NCI-H146 treated with DMSO at 0.1 percent for 48 hours (cell line): ENCODE results near the gene TUFT1.
A peak's percentile ranks its signal among the peaks of the same experiment; 100 is the strongest.
"Not testable (repeated sequence)": the region's sequence is repeated elsewhere in the genome, so short reads cannot be mapped to it uniquely, and the experiment has no call there.

ENCODE experiments used
- DNase-seq: peaks from one replicate; lab custom pipeline; 2025; ENCODE audit not compliant: unreplicated experiment; lab: John Stamatoyannopoulos, UW

TUFT1 gene

DNA sequence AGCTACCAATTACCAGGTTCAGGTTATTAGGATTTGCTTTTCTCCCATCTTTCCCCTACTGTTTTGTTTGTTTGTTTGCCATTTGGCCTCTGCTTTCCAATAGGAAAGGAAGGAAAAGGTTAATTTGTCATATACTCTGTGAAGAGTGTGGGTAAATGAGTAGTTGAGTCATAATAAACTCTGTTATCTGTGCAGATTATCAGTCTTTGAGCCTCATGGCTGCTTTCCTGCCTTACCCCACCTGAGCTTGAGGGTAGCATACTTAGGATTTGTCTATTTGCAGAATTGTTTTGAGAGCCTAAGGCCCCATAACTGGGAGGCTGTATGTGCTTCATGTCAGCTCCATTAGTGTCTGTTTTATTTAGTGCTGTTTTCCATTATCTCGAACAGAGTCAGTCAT is 38.8 kb downstream of the TUFT1 start:
- DNase-seq, result no peak

DNA sequence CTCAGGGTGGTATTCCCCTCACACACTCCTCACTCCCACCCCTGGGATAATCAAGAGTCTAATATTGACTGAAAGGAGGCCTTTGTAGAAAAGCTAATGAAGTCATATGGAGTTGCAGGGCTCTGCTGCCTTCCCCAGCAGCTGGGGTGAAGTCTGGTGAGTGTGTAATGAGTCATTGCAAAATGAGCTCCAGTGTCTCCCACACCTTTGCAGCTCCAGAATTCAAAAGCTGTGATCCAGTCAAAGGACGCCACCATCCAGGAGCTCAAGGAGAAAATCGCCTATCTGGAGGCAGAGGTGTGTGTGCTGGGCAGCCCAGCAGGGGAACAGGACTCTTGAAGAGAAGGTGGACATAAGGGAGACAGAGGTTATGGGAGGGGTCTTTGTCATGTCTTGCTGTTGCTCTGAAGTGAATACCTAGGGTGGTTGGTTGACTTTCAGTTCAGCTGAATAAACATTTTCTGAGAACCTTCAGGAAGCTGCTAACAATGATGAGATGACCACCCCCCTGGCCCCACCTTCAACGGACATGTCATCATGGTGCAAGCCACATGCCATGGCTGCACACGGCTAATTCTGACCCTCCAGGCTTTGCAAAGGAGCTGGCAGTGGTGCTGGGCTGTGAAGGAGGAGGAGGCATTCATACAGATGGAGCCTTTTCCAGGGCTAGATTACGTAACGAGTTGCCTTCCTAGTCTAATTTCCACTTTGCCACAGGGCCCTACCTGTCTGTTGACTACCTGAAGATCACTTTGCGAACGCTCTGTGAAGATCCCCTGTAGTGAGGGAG is 39.5 kb downstream of the TUFT1 start:
- no peak for DNase-seq

- DNase-seq, result no peak
Measured at GRCh38 chr1:151581451-151581850, 41.3 kb downstream of the TUFT1 start.

DNA sequence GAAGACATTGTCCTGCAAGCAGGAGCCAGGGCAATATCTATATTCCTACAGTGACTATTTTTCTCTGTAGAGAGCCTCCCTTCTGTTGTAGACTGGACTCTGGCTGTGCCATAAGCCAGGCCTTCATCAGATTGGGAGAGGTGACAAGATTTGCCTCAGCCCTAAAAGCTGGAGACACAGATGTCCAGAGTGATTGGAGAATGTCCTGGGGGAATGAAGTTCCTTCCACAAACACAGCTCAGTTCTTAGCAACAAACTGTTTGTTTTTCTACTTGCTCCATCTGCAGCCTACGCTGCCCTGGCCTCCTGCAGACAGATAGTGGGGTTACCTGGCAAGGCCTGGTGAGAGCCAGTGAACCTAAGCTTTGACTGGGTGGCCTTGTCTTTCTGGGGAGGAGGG is 41.8 kb downstream of the TUFT1 start:
- DNase-seq, result no peak

- no peak for DNase-seq
Measured at GRCh38 chr1:151583796-151584195, 43.7 kb downstream of the TUFT1 start.

DNA sequence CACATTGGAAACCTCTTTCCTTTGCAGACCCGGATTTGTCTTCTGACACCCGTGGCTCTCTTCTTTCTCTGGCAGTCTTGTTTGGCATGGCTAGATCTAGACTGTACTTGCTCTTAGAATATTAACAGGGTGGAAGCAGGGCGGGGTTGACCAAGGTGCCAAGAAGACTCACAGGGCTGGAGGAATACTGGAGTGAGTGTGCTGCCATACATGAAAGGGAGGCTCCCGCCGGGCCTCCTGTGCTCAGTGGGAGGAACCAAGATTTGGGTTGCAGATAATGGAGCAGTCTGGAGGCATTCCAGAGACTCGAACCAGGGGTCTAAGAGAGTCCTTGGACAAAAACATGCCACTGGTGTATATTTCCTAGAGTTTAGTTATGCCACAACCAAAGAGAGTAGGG is 44.2 kb downstream of the TUFT1 start:
- no peak for DNase-seq

DNA sequence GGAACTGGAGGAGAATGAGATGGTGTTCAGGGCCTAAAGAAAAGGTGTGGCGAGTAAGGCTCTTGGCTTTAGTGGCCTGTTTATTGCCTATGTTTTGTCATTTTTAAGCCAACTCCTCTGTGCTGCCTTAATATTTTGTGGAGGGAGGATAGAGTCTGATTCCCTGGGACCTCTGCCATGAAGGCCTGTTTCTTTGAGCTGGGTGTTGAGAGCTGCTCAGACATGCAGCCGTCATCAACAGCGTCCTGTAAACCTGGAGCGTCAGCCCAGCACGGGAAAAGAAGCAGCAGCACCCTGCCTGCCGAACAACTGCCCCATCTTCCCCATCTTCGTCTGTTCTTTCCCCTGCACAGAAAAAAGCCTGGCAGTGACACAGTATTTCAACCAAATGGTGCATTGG is 44.7 kb downstream of the TUFT1 start:
- no peak for DNase-seq

- DNase-seq, result no peak
Measured at GRCh38 chr1:151585622-151586021, 45.5 kb downstream of the TUFT1 start.

GRCh38 chr1:151590961-151591360 is 50.9 kb downstream of the TUFT1 start:
- DNase-seq, result no peak

DNA sequence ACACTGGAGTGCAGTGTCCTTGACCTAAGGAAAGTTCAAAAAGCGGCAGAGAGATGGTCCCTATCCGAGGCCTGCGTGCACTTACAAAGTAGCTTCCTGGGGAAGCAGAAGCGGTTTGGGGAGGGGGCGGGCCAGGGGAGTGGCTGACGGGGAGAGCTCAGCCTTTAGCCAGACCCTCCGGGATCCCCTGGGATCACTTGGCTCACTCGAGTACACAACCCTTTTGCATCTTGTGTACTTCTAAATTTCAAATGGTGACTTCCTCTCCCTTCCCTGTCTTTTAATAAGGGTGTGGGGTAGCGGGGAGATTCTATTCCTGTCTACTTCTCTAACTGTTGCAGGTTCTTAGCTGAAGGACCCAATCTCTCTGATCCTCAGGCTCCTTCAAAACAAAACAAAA is 53.6 kb downstream of the TUFT1 start:
- no peak for DNase-seq

DNA sequence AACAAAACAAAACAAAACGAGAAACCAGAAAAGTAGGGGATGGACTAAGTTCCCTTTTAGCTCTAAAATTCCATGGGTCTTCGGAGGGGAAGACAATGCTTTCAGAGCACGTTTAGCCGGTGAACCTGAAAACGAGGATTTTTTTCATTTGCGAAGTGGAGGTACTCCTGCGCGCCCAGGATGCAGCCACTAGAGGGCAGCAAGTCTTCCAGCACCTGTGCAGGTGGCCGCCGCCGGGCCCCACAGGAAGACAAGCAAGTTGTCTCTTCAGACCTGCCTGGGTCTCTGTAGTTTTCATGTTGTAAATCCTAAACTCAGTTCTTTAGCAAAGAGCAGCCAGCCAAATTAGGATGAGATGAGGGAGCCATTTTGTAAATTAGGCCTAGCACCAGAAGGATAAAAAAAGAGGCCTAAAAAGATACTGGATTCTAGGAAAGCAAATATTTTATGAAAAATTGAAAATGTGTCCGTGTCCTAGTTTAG is 54.1 kb downstream of the TUFT1 start:
- peak; percentile 63 for DNase-seq

GRCh38 chr1:151596166-151596953 is 56.3 kb downstream of the TUFT1 start:
- peak; percentile 14 for DNase-seq

GRCh38 chr1:151602550-151602949 is 62.4 kb downstream of the TUFT1 start:
- DNase-seq, result not testable (repeated sequence)

DNA sequence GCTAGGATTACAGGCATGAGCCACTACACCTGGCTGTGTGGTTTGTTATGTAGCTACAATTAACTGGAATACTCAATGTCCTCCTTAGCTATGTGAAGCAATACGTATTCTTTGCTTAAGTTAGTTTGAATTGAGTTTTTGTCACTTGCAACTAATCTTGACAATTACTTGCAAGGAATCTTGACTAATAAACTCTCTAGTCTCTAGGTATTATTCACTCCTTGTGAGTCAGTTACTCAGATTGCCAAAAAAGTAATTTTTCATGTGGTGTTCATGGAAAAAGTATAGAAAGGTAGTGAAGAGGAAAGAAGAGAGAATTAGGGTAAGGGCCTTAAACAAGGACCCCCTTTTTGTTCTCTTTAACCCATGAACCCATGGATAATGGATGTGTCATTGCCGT is 64.2 kb downstream of the TUFT1 start:
- no peak for DNase-seq

DNA sequence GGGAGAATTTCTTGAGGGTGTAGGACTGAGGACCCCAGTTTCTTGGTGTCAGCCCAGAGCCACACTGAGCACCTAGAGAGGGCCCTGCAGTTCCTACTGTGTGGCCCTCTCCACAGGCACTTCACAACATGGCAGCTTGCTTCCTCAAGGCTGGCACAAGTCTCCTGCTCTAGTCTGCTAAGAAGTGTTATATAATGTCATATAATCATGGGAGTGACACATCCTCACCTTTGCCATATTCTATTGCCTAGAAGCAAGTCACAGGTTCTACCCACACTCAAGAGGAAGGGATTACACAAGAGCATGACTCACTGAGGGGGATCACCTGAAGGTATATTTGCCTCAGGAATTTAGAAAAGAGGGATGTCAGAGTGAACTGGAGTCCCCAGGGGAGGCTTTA is 66.3 kb downstream of the TUFT1 start:
- DNase-seq, result no peak

DNA sequence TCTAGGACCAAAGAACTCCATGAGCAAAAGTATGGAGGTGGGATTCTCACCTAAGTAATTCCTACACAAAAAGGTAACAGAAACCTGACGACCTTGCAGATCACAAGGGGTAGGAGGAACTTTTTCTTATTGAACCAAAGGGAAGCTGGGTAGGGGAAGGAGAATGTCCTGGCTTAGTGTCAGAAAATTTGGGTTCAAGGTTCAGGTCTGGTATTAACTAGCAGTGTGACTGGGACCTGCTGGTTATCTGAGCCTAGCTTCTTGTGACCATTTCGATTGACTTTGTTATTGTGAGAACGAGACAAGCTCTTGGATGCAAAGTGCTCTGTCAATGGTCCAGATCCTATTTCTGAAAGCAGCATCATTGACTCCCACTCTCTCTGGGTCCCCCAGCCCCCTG is 66.7 kb downstream of the TUFT1 start:
- DNase-seq, result no peak

- DNase-seq, result no peak
Measured at GRCh38 chr1:151610142-151610541, 70.0 kb downstream of the TUFT1 start.

DNA sequence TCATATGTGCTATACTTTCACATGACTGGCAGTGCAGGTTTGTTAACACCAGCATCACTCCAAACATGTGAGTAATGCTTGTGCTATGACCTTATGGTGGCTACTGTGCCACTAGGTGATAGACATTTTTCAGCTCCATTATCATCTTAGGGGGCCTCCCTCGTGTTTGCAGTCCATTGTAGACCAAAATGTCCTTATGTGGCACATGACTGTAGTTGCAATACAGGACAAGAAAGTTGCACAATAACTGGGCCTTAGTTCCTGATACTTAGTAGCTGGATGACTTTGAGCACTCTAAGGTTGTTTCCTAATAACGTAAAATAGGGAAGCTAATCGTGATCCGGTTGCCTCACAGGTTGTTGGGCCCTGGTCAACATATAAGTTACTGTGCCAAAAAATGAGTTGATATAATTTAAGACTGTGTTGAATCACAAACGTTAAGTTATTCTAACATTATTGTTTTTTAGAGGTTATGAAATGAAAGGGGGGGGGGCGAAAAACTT is 71.2 kb downstream of the TUFT1 start:
- peak; percentile 14 for DNase-seq

DNA sequence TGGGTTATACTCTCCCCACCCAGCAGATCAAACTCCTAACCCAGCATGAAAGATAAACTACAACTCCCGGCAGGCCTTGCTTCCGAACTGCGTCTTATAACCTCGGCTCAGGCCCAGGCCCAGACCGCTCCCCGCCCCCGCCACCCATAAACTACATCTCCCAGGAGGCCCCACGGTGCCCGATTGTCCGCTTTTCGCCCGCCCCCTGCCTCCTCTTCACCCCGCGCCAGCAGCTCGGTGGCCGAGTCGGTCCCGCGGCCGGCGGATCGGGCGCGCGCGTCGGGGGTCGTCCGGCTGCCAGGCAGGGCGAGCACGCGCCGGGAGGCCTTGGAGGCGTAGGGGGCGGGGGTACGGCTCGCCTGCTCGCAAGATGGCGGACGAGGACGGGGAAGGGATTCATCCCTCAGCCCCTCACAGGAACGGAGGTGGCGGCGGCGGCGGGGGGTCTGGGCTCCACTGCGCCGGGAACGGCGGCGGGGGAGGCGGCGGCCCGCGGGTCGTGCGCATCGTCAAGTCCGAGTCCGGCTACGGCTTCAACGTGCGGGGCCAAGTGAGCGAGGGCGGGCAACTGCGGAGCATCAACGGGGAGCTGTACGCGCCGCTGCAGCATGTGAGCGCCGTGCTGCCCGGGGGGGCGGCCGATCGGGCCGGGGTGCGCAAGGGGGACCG is 71.9 kb downstream of the TUFT1 start, which contains the start of gene SNX27:
Gene SNX27, plus strand, starts transcription at position 219 of the 669 bp plus-strand sequence. Its CDS starts 152 bp downstream, at position 371.
- DNase-seq, result peak; percentile 93

- no peak for DNase-seq
Measured at GRCh38 chr1:151612501-151613281, 72.6 kb downstream of the TUFT1 start.
